TTC549 (cell line): ENCODE results near the gene TMEM179.

Experiments used
- FAIRE-seq: peaks from 2 replicates; lab custom pipeline; 2012; peaks lifted over from hg19 to GRCh38; lab: Jason Lieb, UNC

Gene TMEM179

GRCh38 chr14:104598039-104598909 is 6.3 kb downstream of the TMEM179 start:
- FAIRE-seq = no peak

- no peak for FAIRE-seq
Measured at GRCh38 chr14:104597576-104597975, 7.0 kb downstream of the TMEM179 start.

DNA sequence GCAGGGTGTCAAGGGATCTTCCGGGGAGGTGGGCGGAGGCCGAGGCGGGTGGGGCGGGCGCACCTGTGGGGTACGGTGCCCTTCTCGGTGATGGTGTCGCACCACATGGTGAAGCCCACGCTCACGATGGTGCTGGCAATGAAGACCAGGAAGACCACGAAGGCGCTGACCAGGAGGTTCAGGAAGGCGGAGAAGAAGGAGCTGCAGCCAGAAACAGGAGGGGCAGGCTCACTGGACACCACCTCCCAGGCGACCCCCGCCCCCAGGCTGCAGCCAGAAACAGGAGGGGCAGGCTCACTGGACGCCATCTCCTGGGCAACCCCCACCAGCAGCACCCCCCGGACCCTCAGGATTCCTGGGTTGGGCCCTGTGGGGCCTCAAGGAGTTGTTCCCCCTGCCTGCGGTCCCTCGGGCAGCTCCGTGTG is 7.6 kb downstream of the TMEM179 start:
- no peak for FAIRE-seq

DNA sequence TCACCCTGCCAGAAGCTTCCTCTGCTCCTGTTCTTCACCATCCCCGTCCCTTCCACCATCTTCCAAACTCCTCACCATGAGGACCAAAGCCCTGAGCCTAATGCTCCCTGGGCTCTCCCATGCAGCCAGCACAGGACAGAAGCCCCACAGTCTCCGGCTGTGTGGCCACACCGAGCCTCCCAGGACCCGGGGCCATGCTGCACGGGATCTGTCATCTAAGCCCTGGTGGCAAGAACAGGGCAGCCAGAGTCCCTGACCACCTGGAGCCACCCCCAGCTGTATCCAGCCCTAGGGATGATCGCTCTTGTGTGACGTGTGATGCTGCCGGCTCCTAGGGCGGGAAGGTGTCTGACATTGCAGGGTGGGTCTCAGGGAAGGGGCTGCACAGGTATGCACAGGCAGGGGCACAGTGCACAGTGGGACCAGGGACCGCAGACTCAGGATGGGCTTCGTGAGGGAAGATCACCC is 8.1 kb downstream of the TMEM179 start:
- FAIRE-seq = no peak

- no peak for FAIRE-seq
Measured at GRCh38 chr14:104595911-104596450, 8.6 kb downstream of the TMEM179 start.

DNA sequence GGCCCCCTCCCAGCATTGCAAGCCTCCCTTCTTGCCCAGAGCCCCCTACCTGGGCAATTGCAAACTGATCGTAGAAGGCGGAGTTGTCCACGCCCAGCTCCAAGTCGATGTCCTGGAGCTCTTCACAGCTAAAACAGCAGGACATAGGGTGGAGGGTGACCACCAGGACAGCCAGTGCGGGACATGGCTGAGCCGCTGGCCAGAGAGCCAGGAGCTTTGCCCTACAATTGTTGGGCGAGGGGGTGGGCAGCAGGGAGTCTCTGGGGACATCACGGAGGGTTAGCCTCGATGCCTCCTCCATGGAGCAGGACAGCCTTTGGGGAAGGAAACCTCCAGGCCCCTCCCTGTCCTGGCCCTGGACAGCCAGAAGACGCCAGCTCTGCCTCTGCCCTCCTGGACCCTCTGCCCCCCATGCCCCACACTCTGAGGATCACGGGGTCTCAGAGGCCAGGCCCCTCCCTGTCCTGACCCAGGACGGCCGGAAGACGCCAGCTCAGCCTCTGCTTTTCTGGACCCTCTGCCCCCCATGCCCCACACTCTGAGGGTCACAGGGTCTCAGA is 9.4 kb downstream of the TMEM179 start:
- no peak for FAIRE-seq

DNA sequence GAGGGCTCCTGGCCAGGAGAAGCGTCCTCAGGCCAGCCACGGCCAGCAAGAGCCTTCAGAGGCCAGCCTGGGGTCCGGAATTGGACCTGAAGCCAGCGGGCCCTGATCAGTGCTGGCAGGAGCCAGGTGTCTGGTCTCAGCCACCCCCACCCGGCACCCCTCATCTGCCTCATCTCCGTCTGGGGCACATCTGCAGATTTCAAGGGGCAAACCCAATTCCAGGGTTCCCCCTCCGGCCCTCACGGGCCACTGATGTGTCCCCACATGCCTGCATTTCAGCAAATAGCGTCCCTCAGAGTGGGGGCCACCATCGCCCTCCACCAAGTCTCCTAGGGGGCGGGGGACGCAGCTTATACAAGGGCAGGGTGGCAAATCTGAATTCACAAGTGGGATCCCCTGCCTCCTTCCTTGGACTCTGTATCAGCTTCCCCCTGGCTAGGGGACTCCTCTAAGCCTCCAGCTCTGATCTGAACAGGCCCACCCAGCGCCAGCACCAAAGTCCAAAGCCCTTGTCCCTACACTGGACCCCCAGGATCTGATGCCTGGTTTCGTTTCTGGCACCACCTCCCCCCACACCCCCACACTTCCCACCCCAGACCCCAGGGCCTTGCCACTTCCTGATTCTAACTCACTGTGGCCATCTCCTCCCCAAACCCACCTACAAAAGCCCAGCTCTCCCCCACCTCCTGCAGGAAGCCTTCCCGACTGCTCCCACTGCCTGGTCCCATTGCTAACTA is 10.1 kb downstream of the TMEM179 start:
- FAIRE-seq = no peak

- FAIRE-seq = no peak
Measured at GRCh38 chr14:104593710-104594136, 10.8 kb downstream of the TMEM179 start.

GRCh38 chr14:104593241-104593701 is 11.3 kb downstream of the TMEM179 start:
- FAIRE-seq = no peak

DNA sequence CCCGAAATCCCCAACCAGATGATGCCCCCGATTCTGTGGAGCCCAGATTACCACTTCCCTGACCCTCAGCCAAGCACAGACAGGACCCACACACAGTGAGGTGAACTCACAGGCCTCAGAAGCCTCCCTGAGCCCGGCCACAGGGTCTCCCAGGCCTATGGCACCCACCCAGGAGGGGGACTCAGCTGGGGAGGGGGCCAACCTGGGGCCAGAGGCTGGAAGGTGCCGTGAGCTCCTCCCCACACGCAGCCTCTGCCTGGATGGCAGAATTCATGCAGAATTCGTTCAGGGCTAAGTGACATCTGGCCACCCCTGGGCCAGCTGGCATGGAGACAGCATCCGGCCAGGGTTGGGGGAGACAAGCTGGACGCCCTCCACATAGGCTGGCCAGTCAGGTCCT is 11.8 kb downstream of the TMEM179 start:
- no peak for FAIRE-seq

- FAIRE-seq = no peak
Measured at GRCh38 chr14:104592292-104592672, 12.3 kb downstream of the TMEM179 start.

GRCh38 chr14:104591506-104592291 is 12.9 kb downstream of the TMEM179 start:
- FAIRE-seq = no peak

GRCh38 chr14:104591031-104591430 is 13.5 kb downstream of the TMEM179 start:
- FAIRE-seq = no peak

- no peak for FAIRE-seq
Measured at GRCh38 chr14:104590240-104590965, 14.2 kb downstream of the TMEM179 start.

DNA sequence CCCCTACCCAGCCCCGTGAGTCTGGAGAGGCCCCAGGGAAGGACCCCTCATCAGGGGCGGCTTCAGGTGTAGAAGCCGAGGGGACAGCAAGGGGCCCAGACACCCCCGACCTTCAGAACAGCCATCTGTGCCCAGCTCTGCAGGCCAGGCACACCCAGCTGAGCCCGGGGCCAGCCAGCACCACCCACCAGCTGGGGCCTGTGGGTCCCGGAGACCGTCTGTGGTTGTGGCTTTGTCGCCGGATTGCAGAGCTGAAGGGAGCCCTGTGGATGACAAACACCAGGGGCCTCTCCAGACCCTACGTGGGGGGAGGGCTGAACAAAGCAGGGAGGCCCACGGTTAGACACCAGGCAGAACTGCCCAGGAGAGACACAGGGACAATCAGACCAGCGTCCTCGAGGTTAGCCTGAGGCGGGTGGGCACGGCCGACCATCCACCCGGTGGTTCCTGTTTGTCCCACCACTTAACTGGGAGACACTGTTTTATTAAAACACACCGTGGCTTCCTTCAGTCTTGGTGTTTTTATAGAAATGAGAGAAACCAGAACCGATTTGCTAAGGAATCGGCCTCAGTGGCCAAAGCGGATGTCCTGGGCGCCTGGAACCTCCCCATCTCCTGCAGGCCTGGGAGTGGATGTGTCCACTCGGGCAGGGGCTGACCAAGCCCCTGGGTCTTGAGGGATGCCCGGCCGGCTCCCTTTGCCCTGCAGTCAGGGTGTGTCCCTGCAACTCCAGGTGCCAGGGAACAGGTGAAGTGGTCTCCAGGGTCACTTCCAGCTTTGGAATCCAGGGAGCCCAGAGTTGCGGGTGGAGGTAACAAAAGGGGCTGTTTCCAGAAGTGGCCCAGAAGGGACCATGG is 15.0 kb downstream of the TMEM179 start:
- no peak for FAIRE-seq

DNA sequence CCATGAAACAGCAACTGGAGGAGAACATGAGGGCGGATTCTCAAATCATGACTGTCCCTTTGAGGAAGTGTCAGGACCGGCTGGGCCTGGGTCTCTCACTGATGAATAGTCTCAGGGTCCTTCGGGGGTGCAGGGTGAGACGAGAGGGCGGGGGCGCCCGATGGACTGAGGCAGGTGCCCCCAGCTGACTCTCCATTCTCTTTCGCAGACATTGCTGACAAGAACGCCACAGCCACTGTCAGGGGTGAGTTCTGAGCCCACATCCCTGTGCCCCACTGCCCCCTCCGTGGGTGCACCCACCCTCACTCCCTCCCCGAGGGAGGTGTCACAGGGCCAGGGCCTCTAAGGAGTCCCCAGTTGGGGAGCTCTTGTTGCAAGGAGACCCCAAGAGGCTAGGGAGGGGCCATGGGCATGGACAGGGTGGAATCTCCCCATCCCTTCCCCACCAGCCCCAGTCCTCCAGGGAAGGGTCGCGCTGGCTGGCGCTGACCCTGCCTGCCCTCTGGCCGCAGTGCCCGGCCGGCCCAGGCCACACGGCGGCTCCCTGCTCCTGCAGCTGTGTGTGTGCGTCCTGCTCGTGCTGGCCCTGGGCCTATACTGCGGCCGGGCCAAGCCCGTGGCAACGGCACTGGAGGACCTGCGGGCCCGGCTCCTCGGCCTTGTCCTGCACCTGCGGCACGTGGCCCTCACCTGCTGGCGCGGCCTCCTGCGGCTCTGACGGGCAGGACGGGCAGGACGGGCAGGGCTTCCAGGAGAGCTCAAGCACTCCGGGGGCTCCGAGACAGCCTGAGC is 16.3 kb downstream of the TMEM179 start:
- no peak for FAIRE-seq

GRCh38 chr14:104587641-104588040 is 16.9 kb downstream of the TMEM179 start:
- FAIRE-seq = no peak

GRCh38 chr14:104586832-104587620 is 17.5 kb downstream of the TMEM179 start:
- FAIRE-seq = no peak
